Measurements from ENCODE around the gene PYGO1. TPM values are rescaled to one million over a fixed set of nuclear protein-coding genes. Genes with fewer than 3 reads are reported as not detected.

PYGO1 gene
- total RNA-seq, 1 experiment from 2014 or later, result 0.83 TPM

GRCh38 chr15:55555089-55555488 lies 33.1 kb downstream of the PYGO1 start:
- WGBS (ENCODE audit: extremely low coverage, insufficient read length, low lambda C conversion rate), result no CpG with 5 or more reads among the region's 4 CpGs
- no peak overlapping the region for H3K56ac ChIP-seq (ENCODE audit: insufficient read length, low read depth, low read length)

More at GRCh38 chr15:55555089-55555488, 33.1 kb downstream of the PYGO1 start:
- no peak overlapping the region for H3K23ac ChIP-seq (ENCODE audit: insufficient read length, low read depth, low read length)
- no peak overlapping the region for H2AK5ac ChIP-seq (ENCODE audit: insufficient read length, low read length)
- H3K18ac ChIP-seq (ENCODE audit: insufficient read length, low read depth, low read length), result no peak overlapping the region
- H4K91ac ChIP-seq (ENCODE audit: insufficient read length, low read depth, low read length), result no peak overlapping the region
- Mint-ChIP-seq H3K9me3 (peaks cover 38 to 41% of the 10 kb centered on the region in 2 experiments), H3K4me3 (no peak overlapping the region), H3K27ac (no peak overlapping the region), H3K36me3 (ENCODE audit: insufficient read depth in 1 of 3, low read depth in 3 of 3) (peaks cover 2 to 23% (median 20%) of the 10 kb centered on the region in 3 experiments; a peak in 6 of 7 replicates), H3K27me3 (ENCODE audit: low read depth) (peaks cover 2% of the 10 kb centered on the region; the same call in 1 of the 2 replicates), H3K4me1 (peaks cover 0 to 8% of the 10 kb centered on the region in 2 experiments; a peak in 3 of 4 replicates)
- H3K14ac ChIP-seq (ENCODE audit: insufficient read depth, low read length), result no peak overlapping the region
- H3K4me2 ChIP-seq (ENCODE audit: insufficient read depth, insufficient read length, low read length), result no peak overlapping the region
- DNase-seq, result no peak
- no peaks in the 10 kb centered on the region for H3K79me2 ChIP-seq (ENCODE audit: insufficient read depth, low read length)
- H2BK15ac ChIP-seq (ENCODE audit: low read depth, low read length), result no peak overlapping the region
- H3K27me3 ChIP-seq (ENCODE audit: insufficient read depth, low read length), result no peaks in the 10 kb centered on the region
- TF ChIP-seq CTCF (conservative IDR thresholded peaks at IDR 0.05), result no peak
- H3K27ac ChIP-seq (ENCODE audit: insufficient read length, low read depth, low read length), result no peak overlapping the region
- no peaks in the 10 kb centered on the region for H3K79me1 ChIP-seq (ENCODE audit: insufficient read depth, low read depth, low read length, poor library complexity, severe bottlenecking)
- no peak overlapping the region for H2AFZ ChIP-seq (ENCODE audit: low read length)
- no peaks in the 10 kb centered on the region for H3K23me2 ChIP-seq (ENCODE audit: insufficient read length, low read depth, low read length, poor library complexity, severe bottlenecking)
- H3K4me1 ChIP-seq (ENCODE audit: insufficient read depth, low read length), result no peaks in the 10 kb centered on the region
- no peak overlapping the region for H3K4ac ChIP-seq (ENCODE audit: low read depth, low read length)
- H4K5ac ChIP-seq (ENCODE audit: insufficient read length, low read depth, low read length), result no peak overlapping the region
- no peak overlapping the region for H4K8ac ChIP-seq (replicated peaks; ENCODE audit: insufficient read length, low read depth, low read length)
- H2BK12ac ChIP-seq (ENCODE audit: insufficient read length, low read depth, low read length), result no peak overlapping the region
- no peak overlapping the region for H2BK120ac ChIP-seq (ENCODE audit: low read depth, low read length, poor library complexity, severe bottlenecking)
- H3K9me3 ChIP-seq (ENCODE audit: control insufficient read depth, low read depth, low read length), result no peaks in the 10 kb centered on the region
- H3T11ph ChIP-seq (ENCODE audit: low read length), result no peak overlapping the region
- no peak overlapping the region for H2BK20ac ChIP-seq (ENCODE audit: low read depth, low read length, poor library complexity, severe bottlenecking)
- no peak overlapping the region for H2BK5ac ChIP-seq (ENCODE audit: insufficient read length, low read length)
- H3K9ac ChIP-seq (ENCODE audit: extremely low read depth, insufficient read length, low read length), result no peak overlapping the region
- H4K20me1 ChIP-seq (ENCODE audit: control insufficient read depth, insufficient read depth, insufficient read length), result no peaks in the 10 kb centered on the region
